OCI-LY7 (cell line): ENCODE measurements around the gene SAP30.

Source experiments
- EZH2phosphoT487 ChIP-seq: fragments of 200-600 bp; sonication (generic); IDR thresholded peaks from 2 replicates; pipeline ENCODE4 v1.6.1; 2018; ENCODE audit warnings: low read depth, borderline replicate concordance, mild to moderate bottlenecking, mixed run types, antibody characterized with exemption, low read length, moderate library complexity, mixed read lengths
- TF ChIP-seq, protein P1 (sequence below): fragments of 200-600 bp; sonication (generic); conservative IDR thresholded peaks from 2 replicates; pipeline ENCODE4 v1.5.1; 2014; ENCODE audit warnings: mild to moderate bottlenecking, antibody characterized with exemption, low read length, moderate library complexity, mixed read lengths

DNA sequence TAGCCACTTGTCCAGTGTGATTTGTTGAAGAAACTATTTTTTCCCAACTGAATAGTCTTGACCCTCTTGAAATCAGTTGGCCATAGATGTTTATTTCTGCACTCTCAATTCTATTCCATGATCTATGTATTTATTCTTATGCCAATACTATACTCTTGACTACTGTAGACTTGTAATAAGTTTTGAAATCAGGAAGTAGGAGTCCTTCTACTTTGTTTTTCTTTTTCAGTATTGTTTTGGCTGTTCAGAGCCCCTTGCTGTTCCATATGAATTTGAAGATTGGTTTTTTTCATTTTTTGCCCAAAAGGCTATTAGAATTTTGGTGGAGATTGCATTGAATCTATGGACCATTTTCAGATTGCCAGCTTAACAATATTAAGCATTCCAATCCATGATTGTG lies 10.2 kb downstream of the SAP30 start:
- TF ChIP-seq, protein P1, sequence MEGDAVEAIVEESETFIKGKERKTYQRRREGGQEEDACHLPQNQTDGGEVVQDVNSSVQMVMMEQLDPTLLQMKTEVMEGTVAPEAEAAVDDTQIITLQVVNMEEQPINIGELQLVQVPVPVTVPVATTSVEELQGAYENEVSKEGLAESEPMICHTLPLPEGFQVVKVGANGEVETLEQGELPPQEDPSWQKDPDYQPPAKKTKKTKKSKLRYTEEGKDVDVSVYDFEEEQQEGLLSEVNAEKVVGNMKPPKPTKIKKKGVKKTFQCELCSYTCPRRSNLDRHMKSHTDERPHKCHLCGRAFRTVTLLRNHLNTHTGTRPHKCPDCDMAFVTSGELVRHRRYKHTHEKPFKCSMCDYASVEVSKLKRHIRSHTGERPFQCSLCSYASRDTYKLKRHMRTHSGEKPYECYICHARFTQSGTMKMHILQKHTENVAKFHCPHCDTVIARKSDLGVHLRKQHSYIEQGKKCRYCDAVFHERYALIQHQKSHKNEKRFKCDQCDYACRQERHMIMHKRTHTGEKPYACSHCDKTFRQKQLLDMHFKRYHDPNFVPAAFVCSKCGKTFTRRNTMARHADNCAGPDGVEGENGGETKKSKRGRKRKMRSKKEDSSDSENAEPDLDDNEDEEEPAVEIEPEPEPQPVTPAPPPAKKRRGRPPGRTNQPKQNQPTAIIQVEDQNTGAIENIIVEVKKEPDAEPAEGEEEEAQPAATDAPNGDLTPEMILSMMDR: no peak
- no peak for TF ChIP-seq EZH2phosphoT487
